HepG2 (cell line): Measurements from ENCODE around the gene DDX1. TPM values are rescaled to one million over a fixed set of nuclear protein-coding genes. Genes with fewer than 3 reads are reported as not detected.

Source experiments
- ATAC-seq: fragments of 200-7000 bp; cut with Tn5 transposase; 3 replicates; pipeline ENCODE4 v1.9.1; 2020; ENCODE audit warnings: mild to moderate bottlenecking, moderate library complexity
- BruUV-seq: library from RNA; stranded (reverse); fragments of 400-500 nt; replicated peaks from 2 replicates; lab custom pipeline; 2021; lab: Mats Ljungman, UMichigan
- CTCF ChIA-PET: fragments of 300-600 bp; formaldehyde crosslinking; extraction: SDS; loops from one replicate; lab custom pipeline; 2021; ENCODE audit warnings: low total read pairs, inconsistent platforms, low intra/inter-chr PET ratio; lab: Yijun Ruan, JAX
- POLR2A ChIA-PET: fragments of 350-600 bp; sonication (Branson Sonifier 250); formaldehyde crosslinking; loops from one replicate; lab custom pipeline; 2020; ENCODE audit warnings: antibody characterized with exemption, inconsistent platforms; lab: Yijun Ruan, JAX
- DNase-seq: peaks from one replicate; pipeline ENCODE4 v3.0.0-alpha.2; 2015; ENCODE audit warnings: low spot score
- FAIRE-seq: peaks from 3 replicates; lab custom pipeline; 2011; peaks lifted over from hg19 to GRCh38; lab: Jason Lieb, UNC
- H2AFZ ChIP-seq: one replicate; pipeline ENCODE4 v1.6.1; 2011; ENCODE audit warnings: low read length, inconsistent platforms
- H3K27ac ChIP-seq: fragments of 300-600 bp; 3 replicates; pipeline ENCODE4 v1.8.0; 2011; ENCODE audit warnings: mixed run types, mild to moderate bottlenecking, mixed read lengths, low read length, inconsistent platforms; ENCODE audit not compliant: insufficient read depth; ENCODE audit errors: extremely low read length
- H3K27me3 ChIP-seq, 2 experiments: fragments of 200-600 bp in 1 of 2; 2 replicates in 1 of 2; 3 replicates in 1 of 2; pipeline versions ENCODE4 v1.6.0 to v1.8.0; 2011; ENCODE audit warnings: low read length in 2 of 2, mild to moderate bottlenecking in 2 of 2, moderate library complexity in 2 of 2, inconsistent platforms in 1 of 2; ENCODE audit not compliant: insufficient read depth in 2 of 2, control insufficient read depth in 1 of 2
- H3K36me3 ChIP-seq, 2 experiments: fragments of 200-600 bp in 1 of 2; replicated peaks in 1 of 2; 2 replicates in 1 of 2; 3 replicates in 1 of 2; pipeline versions ENCODE4 v1.5.1 to v1.8.0; 2011; ENCODE audit warnings: low read length in 2 of 2, inconsistent platforms in 1 of 2; ENCODE audit not compliant: insufficient read depth in 2 of 2, control insufficient read depth in 1 of 2
- H3K4me1 ChIP-seq: 2 replicates; pipeline ENCODE4 v1.5.1; 2012; ENCODE audit warnings: low read length, inconsistent platforms; ENCODE audit not compliant: insufficient read depth
- H3K4me2 ChIP-seq: 2 replicates; pipeline ENCODE4 v1.6.0; 2011; ENCODE audit warnings: low read depth, low read length, inconsistent platforms
- H3K4me3 ChIP-seq, 3 experiments: fragments of 200-600 bp in 1 of 3; sonication (generic), shearing (Covaris generic) in 1 of 3; replicated peaks in 1 of 3; 2 replicates each; pipeline ENCODE4 v1.5.1; 2011 to 2016; ENCODE audit warnings: low read length in 3 of 3, inconsistent platforms in 2 of 3, low read depth in 2 of 3, mild to moderate bottlenecking in 2 of 3, control low read depth in 1 of 3, mixed read lengths in 1 of 3; ENCODE audit not compliant: insufficient read depth in 1 of 3
- H3K79me2 ChIP-seq: one replicate; pipeline ENCODE4 v1.6.1; 2011; ENCODE audit warnings: low read length, inconsistent platforms; ENCODE audit not compliant: insufficient read depth
- H3K9ac ChIP-seq: 2 replicates; pipeline ENCODE4 v1.6.0; 2011; ENCODE audit warnings: mild to moderate bottlenecking, low read depth, low read length, inconsistent platforms; ENCODE audit not compliant: insufficient read depth
- H3K9me3 ChIP-seq: 2 replicates; pipeline ENCODE4 v1.5.1; 2012; ENCODE audit warnings: mild to moderate bottlenecking, low read length
- H4K20me1 ChIP-seq: 2 replicates; pipeline ENCODE4 v1.6.0; 2011; ENCODE audit warnings: inconsistent platforms, mild to moderate bottlenecking, low read length, moderate library complexity; ENCODE audit not compliant: insufficient read depth
- ATF1 ChIP-seq: IDR thresholded peaks from 2 replicates; pipeline ENCODE4 v1.6.1; 2016; ENCODE audit warnings: mild to moderate bottlenecking, control low read depth
- FOXK1 ChIP-seq: sonication (generic); formaldehyde crosslinking; IDR thresholded peaks from 2 replicates; pipeline ENCODE4 v1.4.0; 2020; ENCODE audit warnings: low read depth, missing genetic modification reagents, borderline replicate concordance
- GPBP1L1 ChIP-seq: sonication (generic); formaldehyde crosslinking; IDR thresholded peaks from 2 replicates; pipeline ENCODE4 v1.5.0; 2020; ENCODE audit warnings: mild to moderate bottlenecking, missing genetic modification reagents
- HCFC1 ChIP-seq: fragments of 150-350 bp; IDR thresholded peaks from 2 replicates; pipeline ENCODE4 v1.6.1; 2014; ENCODE audit warnings: low read depth, low read length
- NR3C1 ChIP-seq: sonication (generic); formaldehyde crosslinking; IDR thresholded peaks from 2 replicates; pipeline ENCODE4 v1.4.0; 2020; ENCODE audit warnings: missing genetic modification reagents
- RELA ChIP-seq: sonication (generic); formaldehyde crosslinking; IDR thresholded peaks from 2 replicates; pipeline ENCODE4 v1.4.0; 2020; ENCODE audit warnings: missing genetic modification reagents
- TEF ChIP-seq: sonication (generic); formaldehyde crosslinking; IDR thresholded peaks from 2 replicates; pipeline ENCODE4 v1.5.0; 2020; ENCODE audit warnings: missing genetic modification reagents
- ZBTB7B ChIP-seq: sonication (generic); formaldehyde crosslinking; IDR thresholded peaks from 2 replicates; pipeline ENCODE4 v1.4.0; 2020; ENCODE audit warnings: missing genetic modification reagents
- ZNF790 ChIP-seq: sonication (generic); formaldehyde crosslinking; IDR thresholded peaks from 2 replicates; pipeline ENCODE4 v1.8.0; 2022; ENCODE audit warnings: missing genetic modification reagents, mild to moderate bottlenecking, borderline replicate concordance
- ZSCAN25 ChIP-seq: sonication (generic); formaldehyde crosslinking; IDR thresholded peaks from 2 replicates; pipeline ENCODE4 v1.8.0; 2022; ENCODE audit warnings: mild to moderate bottlenecking, missing genetic modification reagents
- WGBS: methylation state at CpG from one replicate; pipeline ENCODE4 v1.1.6; 2017; ENCODE audit warnings: low lambda C conversion rate; 5-methylcytosine and 5-hydroxymethylcytosine counted together
- in situ Hi-C: cut with HindIII; loops from 2 replicates; pipeline ENCODE4 v1.10.0; 2017; ENCODE audit warnings: low pct_unique_long_range_greater_than_20kb; ENCODE audit not compliant: extremely low pct_ligation_motif_present
- intact Hi-C: fragments of 100-400 bp; cut with micrococcal nuclease; formaldehyde crosslinking; loops from one replicate; pipeline ENCODE4 v1.10.0; 2022; ENCODE audit not compliant: unreplicated experiment
- polyA plus RNA-seq, 8 experiments: library from polyadenylated mRNA; depleted of rRNA in 3 of 8; stranded (reverse) in 7 of 8; unstranded in 1 of 8; fragments of >200 nt; fragmentation: Illumina TruSeq in 4 of 8; extraction: Trizol in 4 of 8; gene quantifications; 2 replicates each; pipeline versions ENCODE4 v1.2.1 to v1.2.3, GENCODE V29; 2011 to 2016; ENCODE audit warnings: low read depth in 4 of 8, missing spikeins in 1 of 8, mixed read lengths in 1 of 8; ENCODE audit not compliant: insufficient read depth in 1 of 8
- total RNA-seq, 5 experiments: library from RNA; depleted of rRNA; stranded (reverse); fragments of >200 nt; fragmentation: Illumina TruSeq; extraction: Trizol; gene quantifications; 2 replicates each; pipeline ENCODE4 v1.2.3, GENCODE V29; 2016; ENCODE audit warnings: low read depth in 1 of 5

The DDX1 gene
- total and polyA plus RNA-seq, 2 of the 13 experiments (the other 11 are each of a cell fraction or from before 2014, with no cell fraction given) = 81.6 to 130 TPM

- no peak for TF ChIP-seq TEF (CRISPR knock-in tag)
- TF ChIP-seq FOXK1 (CRISPR knock-in tag) = no peak
Observed at GRCh38 chr2:15640261-15640711, 48.6 kb downstream of the DDX1 start (continued).

- BruUV-seq = no TSS peak
- WGBS = 96% methylated on average over 2 of the region's 2 CpGs
- in situ Hi-C loops = loop anchor here (25.0 kb wide), 1 partner anchor 97 kb away; no protein-coding TSS in a partner anchor
Observed at GRCh38 chr2:15640784-15641183, 49.1 kb downstream of the DDX1 start.

More at GRCh38 chr2:15640784-15641183, 49.1 kb downstream of the DDX1 start:
- no peak for FAIRE-seq
- Histone ChIP-seq H3K79me2 (no peaks in the 10 kb centered on the region), H3K4me1 (peaks cover 32% of the 10 kb centered on the region), H4K20me1 (no peaks in the 10 kb centered on the region), H3K36me3 (no peaks in the 10 kb centered on the region; a peak in 2 of 5 replicates), H2AFZ (no peak overlapping the region), H3K27me3 (no peaks in the 10 kb centered on the region), H3K9me3 (peaks cover 14% of the 10 kb centered on the region), H3K9ac (no peak overlapping the region), H3K4me2 (no peak overlapping the region), H3K27ac (no peak overlapping the region), H3K4me3 (no peak overlapping the region)
- no peak for DNase-seq
- POLR2A ChIA-PET = interaction anchor here (0.8 kb wide), 1 partner anchor 12 kb away, joined by 3 read pairs; no protein-coding TSS in a partner anchor
- no peak for ATAC-seq
- CTCF ChIA-PET = no interaction called here
- TF ChIP-seq GPBP1L1 (CRISPR knock-in tag) (no peak), ZNF790 (CRISPR knock-in tag) (no peak), HCFC1 (no peak), RELA (CRISPR knock-in tag) (no peak), NR3C1 (CRISPR knock-in tag) (no peak), ATF1 (no peak), ZSCAN25 (CRISPR knock-in tag) (no peak), ZBTB7B (CRISPR knock-in tag) (no peak)
- intact Hi-C loops = no loop called here
